Sigmoid colon (tissue), 3 donors: ENCODE results near the gene PARP4.

Experiments used
- CTCF ChIP-seq, 4 experiments: fragments of 450-650 bp in 3 of 4; fragments of 200-600 bp in 1 of 4; IDR thresholded peaks; one replicate each; pipeline ENCODE4 v1.5.1; 2016 to 2019; ENCODE audit warnings: antibody characterized with exemption in 4 of 4, mild to moderate bottlenecking in 3 of 4, moderate library complexity in 2 of 4
- POLR2A ChIP-seq, 2 donors: fragments of 450-650 bp; IDR thresholded peaks; one replicate each; pipeline ENCODE4 v1.6.1; 2016; ENCODE audit warnings: antibody characterized with exemption in 2 of 2, mild to moderate bottlenecking in 2 of 2, moderate library complexity in 2 of 2

GRCh38 chr13:24512197-24512907, at the start of gene PARP4:
- peak in 1 of 4 experiments; percentile 11 for TF ChIP-seq CTCF (IDR thresholded peaks at IDR 0.05)
- peak; percentile 32 to 62 for TF ChIP-seq POLR2A (IDR thresholded peaks at IDR 0.05)
